HG02623 (cell line): Measurements from ENCODE around the gene TSSK3.

ENCODE experiments used
- ATAC-seq: cut with Tn5 transposase; IDR thresholded peaks from one replicate; pipeline ENCODE4 v1.9.1; 2021; ENCODE audit warnings: moderate library complexity; ENCODE audit not compliant: unreplicated experiment

Gene TSSK3

GRCh38 chr1:32362474-32363313 lies at the start of gene TSSK3, which contains the start of gene FAM229A:
TSSK3 (plus strand) TSS chr1:32362539; CDS start chr1:32362702, 163 bp downstream.
FAM229A (minus strand) TSS chr1:32362485; CDS start chr1:32362091, 394 bp downstream.
- ATAC-seq, result no peak

GRCh38 chr1:32316903-32317277 lies 45.4 kb upstream of the TSSK3 start:
- ATAC-seq, result no peak

- no peak for ATAC-seq
Measured at GRCh38 chr1:32318127-32318869, 44.0 kb upstream of the TSSK3 start.

GRCh38 chr1:32321712-32322291 lies 40.5 kb upstream of the TSSK3 start:
- ATAC-seq, result no peak

GRCh38 chr1:32327204-32327603 lies 35.1 kb upstream of the TSSK3 start:
- no peak for ATAC-seq

GRCh38 chr1:32329931-32330466 lies 32.3 kb upstream of the TSSK3 start:
- no peak for ATAC-seq

GRCh38 chr1:32330558-32331151 lies 31.7 kb upstream of the TSSK3 start:
- ATAC-seq, result no peak

GRCh38 chr1:32331549-32331948 lies 30.8 kb upstream of the TSSK3 start:
- ATAC-seq, result no peak

GRCh38 chr1:32332290-32333079 lies 29.9 kb upstream of the TSSK3 start:
- ATAC-seq, result no peak

- ATAC-seq, result no peak
Measured at GRCh38 chr1:32333251-32333963, 28.9 kb upstream of the TSSK3 start.

- no peak for ATAC-seq
Measured at GRCh38 chr1:32334274-32334861, 28.0 kb upstream of the TSSK3 start.

GRCh38 chr1:32334864-32335534 lies 27.3 kb upstream of the TSSK3 start:
- ATAC-seq, result peak; percentile 22

- peak; percentile 6 for ATAC-seq
Measured at GRCh38 chr1:32335535-32335789, 26.9 kb upstream of the TSSK3 start.

GRCh38 chr1:32335790-32336590 lies 26.3 kb upstream of the TSSK3 start, which contains the start of gene MARCKSL1:
MARCKSL1 (minus strand) TSS chr1:32336233; CDS start chr1:32336033, 200 bp downstream.
- peak; percentile 37 for ATAC-seq

- ATAC-seq, result no peak
Measured at GRCh38 chr1:32336591-32336932, 25.8 kb upstream of the TSSK3 start.

- no peak for ATAC-seq
Measured at GRCh38 chr1:32336963-32337675, 25.2 kb upstream of the TSSK3 start.

- ATAC-seq, result no peak
Measured at GRCh38 chr1:32337855-32338636, 24.3 kb upstream of the TSSK3 start.
